GM21526 (cell line): ENCODE data around the gene TM9SF2.

ENCODE experiments used
- ATAC-seq: cut with Tn5 transposase; IDR thresholded peaks from one replicate; pipeline ENCODE4 v1.9.1; 2021; ENCODE audit warnings: moderate library complexity; ENCODE audit not compliant: unreplicated experiment, low FRiP score

Gene TM9SF2

DNA sequence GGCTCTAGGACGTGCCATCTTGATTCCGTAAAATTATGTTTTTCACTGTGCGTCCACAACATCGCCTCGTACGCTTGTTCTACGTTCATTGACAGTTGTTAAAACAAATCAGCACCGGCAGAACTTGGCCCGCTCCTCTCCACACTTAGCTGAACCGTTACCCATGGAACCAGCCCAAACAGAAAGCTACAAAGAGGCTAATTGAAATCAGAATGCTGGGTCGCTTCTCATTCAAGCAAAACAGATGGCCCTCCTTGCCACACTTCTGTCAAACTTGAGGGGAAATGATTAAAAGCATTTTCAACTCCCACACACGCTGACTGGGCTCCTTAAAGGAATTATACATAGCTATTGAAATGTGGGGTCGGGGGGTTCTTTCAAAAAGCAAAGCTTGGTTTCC is 71.6 kb downstream of the TM9SF2 start:
- ATAC-seq, result no peak

DNA sequence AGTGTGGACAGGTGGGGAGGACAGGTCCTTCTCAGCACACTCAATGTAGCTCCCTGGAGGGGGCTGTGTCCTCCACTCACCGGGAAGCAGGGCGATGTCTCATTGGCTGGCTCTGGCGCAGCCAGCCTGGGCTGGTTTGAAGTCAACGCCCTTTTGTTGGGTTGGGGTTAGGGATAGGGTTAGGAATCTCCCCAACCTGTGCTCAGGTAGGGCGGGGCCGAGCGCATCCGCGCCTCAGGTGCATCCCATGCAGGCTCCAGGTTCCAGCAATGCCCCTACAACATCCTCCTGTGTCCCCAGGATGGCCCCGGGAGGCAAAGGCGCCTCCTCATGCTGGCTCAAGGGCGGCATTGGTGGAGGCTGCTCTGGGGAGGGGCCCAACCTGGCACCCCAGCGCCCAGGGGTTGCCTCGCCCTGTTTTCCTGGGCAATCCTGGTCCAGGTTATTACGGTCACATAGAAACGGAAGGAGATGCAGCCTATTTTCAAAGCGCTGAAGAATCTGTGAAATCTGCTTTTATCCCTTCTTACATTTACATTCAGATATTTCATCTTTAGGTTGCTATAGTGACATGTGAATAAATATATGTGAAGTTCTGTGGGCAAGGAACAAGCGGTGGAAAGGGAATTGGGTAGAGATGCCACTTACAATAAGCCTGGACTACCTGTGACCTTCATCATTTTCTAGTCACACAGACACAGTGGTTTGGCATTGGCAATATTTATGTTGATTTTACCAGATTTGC is 74.3 kb downstream of the TM9SF2 start:
- no peak for ATAC-seq

DNA sequence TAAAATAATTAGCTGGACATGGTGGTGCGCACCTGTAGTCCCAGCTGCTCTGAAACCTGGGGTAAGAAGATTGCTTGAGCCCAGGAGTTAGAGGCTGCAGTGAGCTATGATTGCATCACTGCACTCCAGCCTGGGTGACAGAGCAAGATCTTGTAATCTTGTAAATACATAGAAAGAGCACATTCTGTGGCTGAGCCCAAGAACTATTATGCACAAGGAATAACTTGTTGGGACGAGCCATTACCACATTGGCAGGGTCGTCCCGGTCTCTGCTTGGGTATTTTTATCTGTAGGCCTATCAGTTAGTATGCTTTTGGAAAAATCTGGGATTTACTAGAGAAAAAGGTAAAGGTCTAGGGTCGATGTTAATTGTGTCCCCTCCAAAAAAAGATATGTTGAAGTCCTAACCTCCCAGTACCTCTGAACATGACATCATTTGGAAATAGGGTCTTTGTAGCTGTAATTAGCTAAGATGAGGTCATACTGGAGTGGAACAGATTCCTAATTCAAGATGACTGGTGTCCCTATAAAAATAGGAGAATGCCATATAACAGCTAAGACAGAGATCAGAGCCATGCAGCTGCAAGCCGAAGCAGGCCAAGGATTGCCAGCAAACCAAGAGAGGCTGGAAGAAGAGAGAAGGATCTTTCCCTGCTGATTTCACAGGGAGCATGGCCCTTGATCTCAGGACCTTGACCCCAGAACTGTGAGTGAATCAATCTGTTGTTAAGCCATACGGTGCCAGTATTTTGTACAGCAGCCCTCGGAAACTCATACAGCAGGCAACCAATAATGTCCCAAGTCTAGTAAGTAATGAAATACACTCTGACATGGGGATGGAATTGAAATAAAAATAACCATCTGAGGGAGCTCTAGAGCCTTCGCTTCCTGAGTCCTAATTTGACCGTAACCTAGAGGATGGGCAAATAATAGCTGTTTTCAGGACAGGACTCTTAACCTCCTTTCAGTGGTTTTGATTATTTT is 77.0 kb downstream of the TM9SF2 start:
- ATAC-seq, result no peak

DNA sequence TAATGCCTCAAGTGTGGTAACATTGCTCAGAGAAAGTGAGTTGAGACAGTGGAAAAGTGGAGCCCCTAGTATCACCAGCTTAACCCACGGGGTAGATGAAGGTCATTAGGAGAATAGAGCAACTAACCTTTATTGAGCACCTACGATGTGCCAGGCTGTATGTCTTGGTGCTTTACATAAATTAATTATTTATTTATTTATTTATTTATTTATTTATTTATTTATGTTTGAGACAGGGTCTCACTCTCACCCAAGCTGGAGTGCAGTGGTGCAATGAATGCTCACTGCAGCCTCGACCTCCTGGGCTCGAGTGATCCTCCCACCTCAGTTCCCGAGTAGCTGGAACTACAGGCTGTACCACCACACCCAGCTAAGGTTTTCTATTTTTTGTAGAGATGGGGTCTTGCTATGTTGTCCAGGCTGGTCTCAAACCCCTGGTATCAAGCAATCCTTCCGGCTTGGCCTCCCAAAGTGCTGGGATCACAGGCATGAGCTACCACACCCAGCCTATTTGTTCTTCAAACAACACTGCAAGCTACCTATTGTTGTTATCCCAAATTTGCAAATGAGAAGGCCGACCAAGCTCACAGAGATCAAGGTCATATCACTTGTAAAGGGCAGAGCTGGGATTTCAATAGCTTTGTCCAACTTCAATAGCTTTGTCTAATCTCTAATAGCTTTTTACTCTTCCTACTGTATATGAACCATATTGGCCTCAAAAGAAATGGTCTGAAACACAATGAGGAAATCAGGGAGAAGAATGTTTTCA is 79.4 kb downstream of the TM9SF2 start:
- no peak for ATAC-seq

DNA sequence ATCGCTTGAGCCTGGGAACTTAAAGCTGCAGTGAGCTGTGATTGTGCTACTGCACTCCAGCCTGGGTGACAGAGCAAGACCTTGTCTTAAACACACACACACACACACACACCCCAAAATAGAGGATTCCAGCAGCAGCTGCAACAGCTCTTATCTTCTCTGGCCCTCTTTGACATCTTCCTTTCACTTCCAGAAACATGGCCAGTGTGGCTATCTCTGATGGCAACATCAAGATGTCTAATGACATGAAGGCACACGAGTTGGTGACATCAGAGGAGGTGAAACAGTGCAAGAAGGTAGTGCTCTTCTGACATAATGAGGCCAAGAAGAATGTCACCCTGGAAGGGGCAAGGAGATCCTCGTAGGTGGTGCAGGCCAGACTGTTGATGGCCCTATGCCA is 81.2 kb downstream of the TM9SF2 start:
- no peak for ATAC-seq

DNA sequence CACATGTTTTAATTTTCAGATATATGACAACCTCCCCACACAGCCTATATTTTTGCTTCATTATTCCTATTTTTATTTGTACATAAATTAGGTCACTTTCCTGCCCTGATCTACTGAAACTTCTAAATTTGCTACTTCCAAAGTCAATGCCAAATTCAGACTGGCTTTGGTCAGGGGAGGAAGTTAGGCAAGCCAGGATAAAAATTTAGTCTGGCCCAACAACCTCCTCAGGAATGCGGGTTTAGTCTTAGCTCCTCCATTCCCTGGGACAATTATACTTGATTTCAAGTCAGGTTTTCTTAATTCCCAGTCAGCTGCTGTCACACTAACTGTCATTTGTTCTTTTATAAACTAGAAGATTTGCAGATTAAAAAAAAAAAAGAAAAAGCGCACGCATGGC is 84.3 kb downstream of the TM9SF2 start:
- no peak for ATAC-seq

DNA sequence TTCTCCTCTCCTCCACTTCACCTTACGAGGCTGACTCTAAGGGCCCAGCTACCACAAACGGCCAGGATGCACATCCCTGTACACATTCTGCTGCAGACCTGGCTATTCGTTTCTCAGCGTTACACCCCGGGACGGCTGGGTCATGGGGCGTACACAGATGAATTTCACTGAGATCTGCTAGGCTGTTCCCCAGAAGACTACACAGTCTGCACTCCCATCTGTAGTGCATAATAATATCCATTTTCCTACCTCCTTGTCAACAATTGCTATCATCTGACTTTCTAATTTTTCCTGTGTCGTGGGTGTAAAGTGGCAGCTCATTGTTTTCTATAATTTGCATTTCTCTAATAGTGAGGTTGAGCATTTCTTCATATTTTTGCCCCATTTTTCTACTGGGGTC is 85.7 kb downstream of the TM9SF2 start:
- ATAC-seq, result no peak

DNA sequence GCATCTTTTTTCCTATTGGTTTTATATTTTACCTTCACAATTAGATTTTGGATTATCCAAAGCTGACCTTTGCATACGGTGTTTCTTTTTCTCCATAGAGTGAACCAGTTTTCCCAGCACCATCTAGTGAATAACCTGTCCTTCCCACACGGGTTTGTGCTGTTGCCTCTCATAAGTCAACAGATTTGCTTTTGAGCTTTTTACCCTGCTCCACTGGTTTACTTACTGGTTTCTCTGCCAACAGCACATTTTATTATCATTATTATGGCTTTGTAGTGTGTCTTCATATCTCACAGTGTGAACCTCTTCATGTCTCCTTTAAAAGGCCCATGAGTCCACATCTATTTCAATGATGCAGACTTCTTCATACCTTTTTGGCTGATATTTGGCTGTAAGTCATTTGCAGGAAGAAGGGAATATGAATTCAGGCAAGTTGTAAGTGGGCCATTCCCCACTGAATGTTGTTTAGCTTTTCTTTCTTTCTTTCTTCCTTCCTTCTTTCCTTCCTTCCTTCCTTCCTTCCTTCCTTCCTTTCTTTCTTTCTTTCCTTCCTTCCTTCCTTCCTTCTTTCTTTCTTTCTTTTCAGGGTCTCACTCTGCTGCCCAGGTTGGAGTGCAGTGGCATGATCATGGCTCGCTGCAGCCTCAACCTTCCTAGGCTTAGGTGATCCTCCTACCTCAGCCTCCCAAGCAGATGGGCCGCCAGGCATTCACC is 86.8 kb downstream of the TM9SF2 start:
- ATAC-seq, result no peak

DNA sequence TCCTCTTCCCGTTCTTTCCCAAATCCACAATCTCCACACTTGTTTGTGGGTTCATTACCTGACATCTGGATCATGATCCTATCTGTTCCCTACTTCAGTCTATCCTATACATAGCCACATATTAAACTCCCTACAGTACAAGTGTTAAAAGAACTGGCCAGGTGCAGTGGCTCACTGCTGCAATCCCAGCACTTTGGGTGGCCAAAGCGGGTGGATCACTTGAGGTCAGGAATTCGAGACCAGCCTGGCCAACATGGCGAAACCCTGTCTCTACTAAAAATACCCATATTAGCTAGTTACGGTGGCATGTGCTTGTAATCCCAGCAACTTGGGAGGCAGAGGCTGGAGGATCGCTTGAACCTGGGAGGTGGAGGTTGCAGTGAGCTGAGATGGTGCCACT is 88.3 kb downstream of the TM9SF2 start:
- ATAC-seq, result no peak

DNA sequence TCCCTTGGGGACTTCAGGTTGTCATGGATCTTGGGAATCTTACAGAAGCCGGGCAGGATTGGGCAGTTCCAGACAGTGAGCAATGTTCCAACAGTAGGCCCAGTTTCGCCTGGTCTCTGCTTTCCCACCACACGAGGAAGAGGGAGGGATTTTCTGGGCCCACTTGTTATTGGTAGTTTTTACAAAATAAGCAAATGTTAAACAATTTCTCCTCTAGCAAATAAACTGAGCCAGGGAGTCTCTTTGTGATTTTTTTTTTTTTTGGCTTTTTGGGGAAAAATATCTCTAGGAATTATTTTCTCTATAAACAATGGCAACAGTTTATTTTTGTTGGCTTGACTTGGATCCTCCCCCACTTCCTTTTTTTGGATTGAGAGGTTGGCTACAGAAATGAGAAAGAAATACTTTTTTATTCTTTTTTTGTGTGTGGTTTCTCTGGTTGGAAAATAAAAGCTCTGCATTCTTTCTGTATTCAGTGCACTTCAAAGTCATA is 89.3 kb downstream of the TM9SF2 start:
- no peak for ATAC-seq

DNA sequence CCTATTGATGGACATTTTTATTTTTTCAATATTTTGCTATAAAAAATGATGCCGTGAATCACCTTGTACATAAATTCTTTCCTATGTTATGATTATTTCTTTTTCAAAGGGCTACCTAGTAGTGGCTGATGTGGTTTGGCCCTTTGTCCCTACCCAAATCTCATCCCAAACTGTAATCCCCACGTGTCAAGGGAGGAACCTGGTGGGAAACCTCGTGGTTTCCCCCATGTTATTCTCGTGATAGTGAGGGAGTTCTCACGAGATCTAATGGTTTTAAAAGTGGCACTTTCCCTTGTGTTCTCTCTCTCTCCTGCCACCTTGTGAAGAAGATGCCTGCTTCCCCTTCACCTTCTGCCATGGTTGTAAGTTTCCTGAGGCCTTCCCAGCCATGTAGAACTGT is 94.9 kb downstream of the TM9SF2 start:
- no peak for ATAC-seq

DNA sequence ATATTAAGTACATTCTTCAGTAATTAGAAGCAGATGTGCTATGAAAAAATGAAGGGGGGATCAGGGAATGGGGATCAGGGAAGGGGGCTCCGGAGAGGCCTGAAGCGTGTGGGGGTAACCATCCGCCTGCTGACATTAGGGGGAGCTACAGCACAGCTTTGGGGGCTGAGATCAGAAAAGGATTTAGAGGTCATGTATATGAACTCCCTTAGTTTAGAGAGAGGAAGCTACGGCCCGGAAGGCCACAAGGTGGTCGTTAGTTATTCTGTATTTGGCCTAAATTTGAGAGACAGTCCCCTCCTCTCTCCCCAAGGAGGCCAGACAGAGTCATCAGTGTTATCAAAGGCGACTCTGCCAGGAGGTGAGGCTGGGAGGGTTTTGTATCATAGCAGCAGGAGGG is 99.0 kb downstream of the TM9SF2 start:
- no peak for ATAC-seq

DNA sequence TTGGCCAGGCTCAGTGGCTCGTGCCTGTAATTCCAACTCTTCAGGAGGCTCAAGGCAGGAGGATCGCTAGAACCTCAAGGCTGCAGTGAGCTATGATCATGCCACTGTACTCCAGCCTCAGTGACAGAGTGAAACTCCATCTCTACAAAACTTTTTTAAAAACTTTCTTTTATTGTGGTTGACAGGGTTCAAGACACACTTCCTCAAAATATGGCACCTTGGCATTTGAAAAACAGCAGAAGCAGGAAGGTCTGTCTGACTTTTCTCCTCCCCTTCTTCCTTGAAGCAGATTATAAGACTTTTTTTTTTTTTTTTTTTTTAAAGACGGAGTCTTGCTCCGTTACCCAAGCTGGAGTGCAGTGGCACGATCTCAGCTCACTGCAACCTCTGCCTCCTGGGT is 100.3 kb downstream of the TM9SF2 start:
- ATAC-seq, result no peak

DNA sequence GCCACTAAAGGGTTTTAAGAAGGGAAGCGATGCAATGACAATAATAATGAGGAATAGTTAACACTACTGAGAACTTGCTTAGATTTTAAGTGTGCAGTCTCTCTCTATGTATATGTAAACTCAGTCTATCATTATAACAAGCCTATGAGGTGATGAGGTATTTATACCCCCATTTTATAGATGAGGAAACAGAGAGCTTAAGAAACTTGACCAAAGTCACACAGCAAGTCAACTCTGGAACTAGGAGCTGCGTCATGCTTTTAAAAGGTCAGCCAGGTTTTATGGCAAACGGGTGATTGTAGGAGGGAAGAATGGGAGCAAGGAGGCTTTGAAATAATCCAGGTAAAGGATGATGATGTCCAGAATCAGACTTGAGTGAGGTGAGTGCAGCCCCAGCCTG is 103.4 kb downstream of the TM9SF2 start:
- no peak for ATAC-seq

DNA sequence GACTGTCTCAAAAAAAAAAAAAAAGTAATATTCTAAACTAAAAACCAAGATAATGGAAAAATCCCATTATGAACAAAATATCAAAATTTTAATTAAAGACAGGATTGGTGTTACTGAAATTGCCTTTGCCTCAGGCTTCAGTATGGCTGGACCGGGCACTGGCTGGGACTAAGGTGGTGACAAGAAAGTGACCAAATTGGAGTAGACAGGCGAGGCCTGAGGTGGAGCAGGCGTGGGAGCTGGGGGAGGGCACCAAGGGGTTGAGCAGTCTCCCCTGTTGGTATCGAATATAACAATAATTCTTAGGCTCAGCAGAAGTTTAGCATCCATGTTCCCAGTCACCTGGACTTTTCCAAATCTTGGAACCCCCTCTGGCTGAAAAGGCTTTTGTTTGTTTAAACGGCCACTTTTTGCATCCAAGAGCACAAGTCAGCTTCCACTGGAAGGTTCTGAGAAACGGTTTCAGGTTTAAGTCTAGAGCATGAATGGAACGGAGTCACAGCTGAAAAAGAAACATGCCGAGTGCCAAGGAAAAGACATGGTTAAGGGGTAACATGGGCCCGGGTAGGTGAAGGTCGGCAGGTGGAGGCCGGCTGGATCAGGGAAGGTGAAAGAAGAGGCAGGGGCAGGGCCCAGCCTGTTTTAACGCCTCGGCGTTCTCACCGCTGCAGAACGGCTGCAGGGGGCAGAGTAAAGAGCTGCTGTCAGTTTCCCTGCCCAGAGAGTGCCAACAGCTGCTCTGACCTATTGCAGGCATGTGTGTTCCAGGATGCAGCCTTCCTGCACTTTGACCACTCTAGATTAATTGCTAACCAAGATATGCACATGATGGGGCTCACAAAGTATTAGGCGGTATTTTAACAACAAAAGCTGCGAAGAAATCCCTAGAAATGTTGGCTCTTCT is 104.4 kb downstream of the TM9SF2 start:
- peak; percentile 68 for ATAC-seq

DNA sequence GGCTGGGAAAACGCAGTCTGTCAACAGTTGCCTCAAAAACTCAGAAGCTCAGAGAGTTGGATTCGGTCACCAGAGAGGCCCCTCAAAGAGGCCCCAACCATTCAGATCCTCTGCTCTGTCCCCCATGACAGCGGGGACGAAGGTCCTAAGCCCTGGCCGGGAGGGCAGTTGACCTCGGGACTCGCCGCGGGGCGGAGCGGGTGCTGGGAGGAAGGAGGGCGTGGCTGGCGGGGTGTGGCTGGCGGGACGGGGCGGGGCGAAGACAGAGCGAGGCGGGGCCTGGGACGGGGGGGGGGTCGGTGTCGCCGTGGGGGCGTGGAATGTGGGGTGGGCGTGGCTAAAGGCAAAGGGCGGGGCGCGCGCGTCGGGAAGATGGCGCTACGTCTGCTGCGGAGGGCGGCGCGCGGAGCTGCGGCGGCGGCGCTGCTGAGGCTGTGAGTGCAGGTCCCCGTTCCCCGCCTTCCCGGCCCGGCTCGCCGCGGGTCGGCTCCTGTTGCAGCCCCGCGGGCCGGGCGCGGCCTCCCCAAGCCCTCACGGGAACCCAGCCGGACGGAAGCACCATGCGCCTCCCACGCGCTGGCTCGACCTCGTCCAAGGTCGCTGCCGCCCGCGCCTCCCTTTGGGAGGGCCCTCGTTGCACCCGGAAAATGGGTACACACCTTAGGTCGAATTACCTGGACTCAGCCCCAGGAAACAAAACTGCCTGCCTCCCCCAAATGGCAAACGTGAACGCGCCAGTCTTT is 105.2 kb downstream of the TM9SF2 start, which contains the start of gene CLYBL:
Gene CLYBL, plus strand, starts transcription at position 367 of the 743 bp plus-strand sequence.
- ATAC-seq, result peak; percentile 81

DNA sequence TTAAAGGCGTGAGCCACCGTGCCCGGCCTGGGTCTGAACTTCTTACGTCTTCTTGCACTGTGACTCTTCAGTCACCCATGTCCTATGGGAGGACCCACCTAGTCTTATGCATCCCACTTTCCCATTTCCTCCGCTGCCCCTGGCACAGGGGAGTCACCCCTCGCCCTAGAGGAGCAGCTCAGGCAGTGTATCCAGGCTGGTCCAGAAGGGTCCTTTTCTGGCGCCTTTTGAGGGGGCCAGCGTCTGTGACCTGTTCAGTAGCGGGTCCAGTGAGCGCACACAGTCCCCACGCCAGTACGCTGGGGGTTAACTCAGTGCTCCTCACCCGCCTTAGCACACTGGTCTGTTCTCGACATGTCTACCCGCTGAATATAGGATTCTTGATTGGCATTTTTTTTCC is 107.1 kb downstream of the TM9SF2 start:
- ATAC-seq, result no peak

DNA sequence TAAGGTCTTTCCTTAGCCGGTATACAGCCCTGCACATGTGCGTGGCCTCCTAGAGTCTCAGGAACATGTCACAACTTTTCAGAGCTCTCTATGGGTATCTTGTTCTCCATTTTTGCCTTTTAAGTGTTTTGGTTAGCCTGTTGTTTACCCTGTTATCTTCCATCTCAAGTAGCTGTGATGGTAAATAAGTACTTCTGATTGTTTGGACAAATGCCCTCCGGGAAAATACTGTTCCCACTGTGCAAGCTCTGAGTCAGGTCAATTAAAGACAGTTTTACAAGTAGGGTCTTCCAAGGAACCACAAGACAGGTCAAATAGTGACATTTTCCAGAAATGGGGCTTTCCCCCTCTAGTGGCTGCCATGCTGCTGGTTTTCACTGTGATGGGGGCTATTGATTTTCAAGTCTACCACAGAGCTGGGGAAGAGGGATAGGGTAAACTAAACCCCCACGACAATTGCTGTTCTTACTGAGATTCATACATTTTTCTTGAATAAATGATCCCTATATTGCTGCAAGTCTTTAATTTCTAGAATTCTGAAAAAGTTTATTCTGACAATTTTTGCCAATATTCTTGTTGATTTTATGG is 109.5 kb downstream of the TM9SF2 start:
- ATAC-seq, result no peak
